GM18867 (cell line): ENCODE data around the gene PEMT.

Experiments
- ATAC-seq: cut with Tn5 transposase; IDR thresholded peaks from one replicate; pipeline ENCODE4 v1.9.1; 2021; ENCODE audit warnings: mild to moderate bottlenecking, moderate library complexity; ENCODE audit not compliant: unreplicated experiment

Gene PEMT

DNA sequence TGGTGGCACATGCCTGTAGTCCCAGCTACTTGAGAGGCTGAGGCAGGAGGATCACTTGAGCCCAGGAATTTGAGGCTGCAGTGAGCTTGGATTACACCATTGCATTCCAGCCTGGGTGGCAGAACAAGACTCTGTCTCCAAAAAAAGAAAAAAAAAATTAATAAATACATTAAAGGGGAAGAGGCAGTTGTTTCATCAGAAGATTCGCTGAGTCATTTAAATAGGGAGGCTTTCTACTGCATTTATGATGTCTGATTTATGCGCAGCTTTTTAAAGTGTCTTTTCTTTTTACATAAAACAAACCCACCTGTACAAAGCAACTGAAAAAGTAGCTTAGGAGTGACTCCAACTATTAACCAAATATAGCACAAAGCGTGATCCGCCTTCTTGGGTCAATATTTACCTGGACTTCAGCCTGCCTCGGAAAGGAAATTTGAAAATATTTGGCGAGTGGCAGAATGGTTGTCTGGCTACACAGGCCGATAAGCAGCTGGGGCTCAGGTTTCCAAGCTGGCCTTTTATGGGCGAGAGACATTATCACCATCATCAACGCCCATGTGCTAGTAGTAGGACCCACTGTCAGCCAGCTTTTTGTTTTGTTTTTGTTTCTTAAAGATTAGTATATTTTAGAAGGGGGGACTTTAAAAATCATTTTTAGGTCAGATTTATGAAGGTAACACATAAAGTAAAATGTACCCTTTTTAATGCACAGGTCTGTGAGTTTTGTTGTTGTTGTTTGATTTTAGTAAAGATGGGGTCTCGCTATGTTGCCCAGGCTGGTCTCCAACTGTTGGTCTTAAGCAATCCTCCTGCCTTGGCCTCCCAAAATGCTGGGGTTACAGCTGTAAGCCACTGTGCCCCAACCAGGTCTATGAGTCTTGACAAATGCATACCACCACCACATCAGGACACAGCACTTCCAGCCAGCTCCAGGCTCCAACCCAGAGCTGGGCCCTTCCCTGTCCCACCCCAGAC is 52.8 kb downstream of the PEMT start:
- no peak for ATAC-seq

DNA sequence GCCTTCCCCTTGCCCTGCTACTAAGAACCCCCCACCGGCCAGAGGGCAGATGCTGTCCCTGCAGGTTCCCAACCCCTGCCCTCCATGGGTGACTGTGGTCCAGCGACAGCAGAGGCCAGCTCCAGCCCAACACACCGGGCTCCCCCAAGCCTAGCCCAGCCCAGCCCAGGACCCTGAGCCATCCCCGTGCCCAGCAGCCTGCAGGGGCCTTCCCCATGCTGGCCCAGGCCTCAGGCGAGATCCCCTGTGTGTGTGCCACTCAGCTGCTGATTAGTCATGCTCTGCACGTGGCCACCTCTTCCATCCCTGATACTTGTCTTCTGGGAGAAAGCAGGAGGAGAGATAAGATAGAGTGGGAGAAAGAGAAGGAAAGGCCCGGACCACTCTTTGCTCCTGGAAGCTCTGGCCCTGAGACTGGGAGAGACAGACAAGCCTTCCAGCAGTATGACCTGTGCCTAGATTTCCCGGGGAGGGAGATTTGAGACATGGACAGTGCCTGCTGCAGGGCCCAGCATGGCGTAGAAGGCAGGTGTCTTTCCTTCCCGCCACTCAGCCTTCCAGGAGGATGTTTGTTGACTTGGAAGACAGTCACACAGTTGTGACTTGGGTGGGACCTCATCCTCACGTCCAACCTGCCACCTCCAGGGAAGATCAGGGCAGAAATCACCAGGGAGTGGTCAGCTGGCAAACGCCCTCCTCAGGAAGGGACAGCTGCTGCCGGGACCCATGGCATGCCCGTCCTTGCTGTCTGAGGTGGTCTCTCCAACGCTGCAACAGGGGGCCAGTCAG is 54.0 kb downstream of the PEMT start:
- no peak for ATAC-seq

DNA sequence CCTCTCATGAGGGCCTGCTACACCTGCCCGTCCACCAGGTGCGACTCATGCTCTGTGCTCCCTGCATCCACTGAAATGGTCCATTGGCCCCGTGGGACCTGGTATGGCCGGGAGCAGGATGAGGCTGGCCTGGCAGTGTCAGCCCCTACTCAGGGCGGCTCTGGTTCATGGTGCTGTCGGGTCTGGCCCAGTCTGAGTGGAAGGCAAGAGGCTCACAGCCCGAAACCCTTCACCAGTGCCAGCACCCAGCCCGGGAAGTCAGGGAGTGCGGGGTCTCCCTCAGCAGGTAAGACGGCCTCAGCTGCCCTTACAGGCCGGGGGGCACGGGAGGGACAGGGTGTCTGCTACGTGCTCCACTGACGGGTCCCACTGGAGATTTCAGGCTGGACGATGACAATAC is 54.8 kb downstream of the PEMT start:
- ATAC-seq: no peak

DNA sequence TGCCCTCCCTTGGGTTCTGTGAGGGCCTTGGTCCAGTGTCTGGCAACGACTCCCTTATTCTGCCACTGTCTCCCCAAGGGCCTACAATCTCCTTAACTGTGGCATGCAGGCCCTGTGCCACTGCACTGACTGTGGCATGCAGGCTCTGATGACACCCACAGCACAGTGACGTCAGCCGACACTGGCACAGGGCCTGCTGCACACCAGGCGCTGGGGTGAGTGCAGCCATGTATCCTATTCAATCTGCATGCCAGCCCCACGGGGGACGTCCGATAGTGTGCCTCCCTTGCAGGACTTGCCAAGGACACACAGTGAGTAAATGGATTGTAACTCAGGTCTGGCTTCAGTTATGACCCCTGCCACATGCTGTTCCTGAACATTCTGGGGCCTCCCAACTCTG is 55.6 kb downstream of the PEMT start:
- ATAC-seq: no peak

DNA sequence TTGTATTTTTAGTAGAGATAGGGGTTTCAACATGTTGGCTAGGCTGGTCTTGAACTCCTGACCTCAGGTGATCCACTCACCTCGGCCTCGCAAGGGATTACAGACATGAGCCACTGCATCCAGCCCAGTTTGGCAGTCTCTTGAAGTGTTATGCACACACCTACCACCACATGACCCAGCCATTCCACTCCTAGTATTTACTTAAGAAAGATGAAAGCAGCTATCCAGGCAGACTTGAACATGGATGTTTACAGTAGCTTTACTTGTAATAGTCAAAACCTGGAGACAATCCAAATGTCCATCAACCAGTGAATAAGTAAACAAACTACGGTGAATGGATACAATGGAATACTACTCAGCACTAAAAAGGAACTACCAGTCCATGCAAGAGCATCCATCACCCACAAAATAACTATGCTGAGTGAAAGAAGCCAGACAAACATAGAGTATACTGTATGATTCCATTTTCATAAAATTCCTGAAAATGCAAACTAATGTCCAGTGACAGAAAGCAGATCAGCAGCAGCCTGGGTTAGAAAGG is 57.5 kb downstream of the PEMT start:
- no peak for ATAC-seq

DNA sequence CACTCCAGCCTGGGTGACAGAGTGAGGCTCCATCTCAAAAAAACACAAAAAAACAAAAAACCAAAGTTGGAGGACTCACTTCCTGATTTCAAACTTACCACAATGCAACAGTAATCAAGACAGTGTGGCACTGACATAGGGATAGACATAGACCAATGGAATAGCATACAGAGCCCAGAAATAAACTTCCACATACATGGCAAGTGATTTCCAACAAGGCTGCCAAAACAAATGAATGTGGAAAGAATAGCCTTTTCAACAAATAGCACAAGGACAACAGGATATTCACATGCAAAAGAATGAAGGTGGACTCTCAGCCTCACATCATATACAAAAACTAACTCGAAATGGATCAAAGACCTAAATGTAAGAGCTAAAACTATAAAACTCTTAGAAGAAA is 58.5 kb downstream of the PEMT start:
- no peak for ATAC-seq

DNA sequence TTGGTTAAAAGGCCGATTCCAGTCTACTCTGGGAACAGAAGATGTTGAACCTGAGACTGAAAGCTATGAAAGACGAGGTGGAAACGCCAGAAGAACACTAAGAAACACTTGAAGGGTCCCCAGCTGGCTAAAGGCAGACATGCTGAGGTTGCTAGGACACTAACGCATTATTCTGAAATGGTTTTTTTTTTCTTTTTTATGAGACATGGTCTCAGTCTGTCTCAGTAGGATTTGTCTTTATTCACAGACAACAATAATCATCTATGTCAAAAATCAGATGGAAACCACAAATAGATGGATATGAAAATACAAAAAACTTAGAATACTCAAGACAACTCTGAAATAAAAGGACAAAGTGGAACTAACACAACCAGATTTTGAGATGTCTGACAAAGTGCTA is 60.4 kb downstream of the PEMT start:
- no peak for ATAC-seq

DNA sequence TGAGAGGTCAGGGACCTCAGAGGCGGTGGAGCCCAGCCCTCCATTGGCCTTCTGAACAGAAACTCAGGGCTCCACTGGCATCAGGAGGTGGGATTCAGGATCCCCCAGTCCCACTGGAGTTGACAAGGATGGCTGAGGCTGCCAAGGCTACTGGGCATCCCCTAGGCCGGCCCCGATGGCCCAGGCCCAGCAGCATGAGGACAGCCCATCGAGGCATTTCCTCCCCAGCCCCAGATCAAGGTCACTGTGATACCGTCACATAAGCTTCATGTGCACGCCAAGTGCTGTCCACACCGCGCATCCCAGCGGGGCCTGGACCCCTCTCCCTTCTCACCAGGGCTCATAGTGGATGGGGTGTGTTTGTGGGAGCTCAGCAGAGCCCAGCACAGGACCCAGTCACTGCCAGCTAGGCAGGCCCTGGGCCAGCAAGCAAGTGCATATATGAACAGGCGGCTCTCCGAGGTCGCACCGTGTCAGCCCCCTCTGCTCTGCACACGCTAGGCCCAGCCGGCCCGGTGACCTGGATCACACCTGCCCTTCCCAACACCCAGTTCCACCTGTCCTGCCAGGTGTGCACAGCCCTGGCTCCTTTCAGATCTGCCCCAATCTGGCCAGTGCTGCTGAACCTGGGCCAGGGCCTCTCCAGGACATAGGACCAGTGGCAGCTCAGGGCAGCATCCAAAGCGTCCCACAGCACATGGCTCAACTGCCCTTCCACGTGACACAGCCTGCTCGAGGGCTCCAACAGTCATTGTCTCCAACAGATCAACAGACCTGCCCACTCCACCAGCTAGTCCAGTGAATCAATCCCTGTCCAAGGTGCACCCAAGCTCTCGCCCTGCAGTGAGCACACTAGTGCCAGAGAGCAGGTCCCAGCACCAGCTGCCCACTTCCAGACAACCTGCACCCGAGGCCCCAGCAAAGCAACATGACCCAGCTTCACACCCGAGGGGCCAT is 62.5 kb downstream of the PEMT start:
- no peak for ATAC-seq

DNA sequence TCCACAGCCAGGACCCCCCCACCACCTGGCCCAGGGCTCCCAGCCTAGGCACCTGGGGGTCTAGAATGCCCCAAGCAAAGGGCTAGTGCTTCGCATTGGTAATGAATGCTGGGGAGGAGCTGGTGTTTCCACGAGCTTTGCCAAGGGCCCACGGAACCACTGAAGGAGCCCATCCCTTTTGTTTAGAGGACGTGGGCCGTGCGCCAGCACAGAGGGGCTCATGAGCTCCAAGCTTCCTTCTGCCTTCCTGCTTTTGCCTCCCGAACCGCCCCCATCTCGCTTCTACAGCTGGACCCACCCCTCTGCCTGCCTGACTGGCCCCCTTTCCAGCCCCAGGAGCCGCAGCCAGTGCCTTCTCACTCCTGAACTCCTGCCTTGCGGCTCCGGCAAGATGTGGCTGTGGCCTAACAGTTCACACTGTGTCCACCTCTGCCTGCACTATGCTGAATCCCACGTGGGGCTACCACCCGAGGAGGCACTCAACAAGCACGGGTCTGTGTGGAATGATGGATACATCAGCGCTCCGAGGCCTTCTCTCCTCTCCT is 63.5 kb downstream of the PEMT start:
- no peak for ATAC-seq

DNA sequence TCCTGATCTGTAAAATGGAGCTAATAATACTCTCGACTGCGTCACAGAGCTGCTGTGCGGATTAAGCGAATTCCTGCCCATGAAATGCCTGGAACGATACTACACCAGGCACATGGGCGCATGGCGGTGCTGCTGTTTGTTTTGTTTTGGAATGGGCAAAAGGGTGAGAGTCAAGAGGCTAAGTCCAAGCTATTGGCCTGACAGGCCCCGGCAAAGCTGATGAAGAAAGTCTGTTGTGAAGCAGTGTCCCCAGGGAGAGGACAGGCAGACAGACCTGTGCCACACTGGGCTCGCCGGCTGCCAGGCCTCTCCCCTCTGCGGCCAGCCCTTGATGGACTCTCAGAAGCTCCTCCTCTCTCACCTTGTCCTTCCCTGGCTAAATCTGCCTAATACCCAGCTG is 64.0 kb downstream of the PEMT start:
- ATAC-seq: no peak

DNA sequence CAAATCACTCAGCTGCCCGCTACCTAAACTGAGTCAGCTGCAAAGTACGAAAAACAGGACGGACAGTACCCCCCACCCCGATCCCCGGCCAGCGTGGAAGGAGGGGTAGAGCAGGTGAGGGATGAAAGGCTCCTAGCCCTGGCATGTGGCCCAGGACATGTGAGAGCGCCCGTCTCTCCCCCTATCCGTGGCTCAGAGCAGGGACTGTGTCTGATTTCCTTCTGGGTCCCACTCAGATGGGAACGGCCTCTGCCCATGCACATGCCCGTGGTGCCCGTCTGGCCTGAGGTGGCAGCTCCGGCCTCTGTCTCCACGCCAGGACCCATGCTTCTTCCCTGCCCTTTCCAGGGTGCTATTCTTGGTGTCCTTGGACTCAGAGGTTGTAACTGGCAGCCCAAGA is 65.1 kb downstream of the PEMT start:
- no peak for ATAC-seq

DNA sequence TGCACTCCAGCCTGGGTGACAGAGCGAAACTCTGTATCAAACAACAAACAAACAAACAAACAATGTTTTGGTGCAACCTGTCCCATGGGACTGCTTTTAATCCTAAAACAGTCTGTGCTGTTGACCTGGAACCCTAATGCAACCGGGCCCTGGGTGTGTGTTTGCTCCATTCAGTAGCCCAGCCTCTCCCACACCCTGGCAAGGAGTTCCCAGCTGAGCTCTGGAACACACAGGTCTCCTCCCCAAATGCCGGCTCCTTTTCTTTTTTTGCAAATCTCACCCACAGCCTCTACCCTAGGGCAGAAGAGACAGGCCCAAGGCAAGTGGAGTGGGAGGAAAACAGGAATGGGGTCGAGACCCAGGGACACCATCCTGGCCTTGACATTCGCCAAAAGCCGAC is 65.6 kb downstream of the PEMT start:
- ATAC-seq: no peak

DNA sequence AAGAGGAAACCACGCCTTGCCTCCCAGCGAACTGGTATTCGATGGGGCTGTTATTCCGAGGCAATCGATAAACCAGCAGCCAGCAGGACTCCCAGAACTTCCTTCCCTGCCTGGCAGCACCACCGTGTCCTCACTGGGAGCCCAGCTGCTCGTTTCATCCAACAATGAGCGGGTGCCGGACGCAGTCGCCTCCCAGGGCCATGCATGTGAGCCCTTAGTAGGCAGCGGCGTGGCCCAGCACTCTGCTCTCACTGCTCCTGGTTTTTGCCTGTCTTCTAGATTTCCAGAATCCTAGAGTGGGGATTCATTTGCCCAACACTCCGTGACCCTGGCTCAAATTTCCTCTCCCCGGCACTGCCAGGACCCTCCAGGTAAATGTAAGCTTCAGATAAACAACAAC is 66.2 kb downstream of the PEMT start:
- no peak for ATAC-seq

DNA sequence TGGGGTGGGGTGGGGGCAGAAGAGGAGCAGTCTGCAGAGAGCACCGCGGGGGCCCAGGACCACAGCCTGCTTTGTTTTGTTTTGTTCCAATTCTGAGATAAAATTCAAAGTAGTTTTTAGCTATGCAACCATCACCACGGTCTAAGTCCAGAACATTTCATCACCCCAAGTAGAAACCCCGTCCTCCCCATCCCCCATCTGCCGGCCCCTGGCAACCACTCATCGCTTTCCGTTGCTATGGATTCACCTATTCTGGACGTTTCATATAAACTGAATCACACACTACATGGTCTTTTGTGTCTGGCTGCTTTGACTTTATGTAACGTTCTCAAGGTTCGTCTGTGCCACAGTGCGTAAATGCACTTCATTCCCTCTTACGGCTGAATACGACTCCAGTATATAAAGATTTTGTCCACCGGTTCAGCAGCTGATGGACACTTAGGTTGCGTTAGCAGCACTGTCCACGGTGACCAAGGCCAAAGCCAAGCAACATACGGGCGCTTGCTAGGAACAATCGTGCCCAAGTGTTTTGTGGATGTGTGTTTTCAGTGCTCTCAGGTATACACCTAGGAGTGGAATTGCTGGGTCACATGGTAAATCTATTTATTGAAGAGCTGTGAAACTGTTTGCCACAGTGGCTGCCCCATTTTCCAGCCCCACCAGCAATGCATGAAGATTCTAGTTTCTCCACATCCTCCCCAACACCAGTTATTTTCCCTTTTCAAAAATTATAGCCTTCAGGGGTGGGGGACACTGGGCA is 67.6 kb downstream of the PEMT start:
- no peak for ATAC-seq

DNA sequence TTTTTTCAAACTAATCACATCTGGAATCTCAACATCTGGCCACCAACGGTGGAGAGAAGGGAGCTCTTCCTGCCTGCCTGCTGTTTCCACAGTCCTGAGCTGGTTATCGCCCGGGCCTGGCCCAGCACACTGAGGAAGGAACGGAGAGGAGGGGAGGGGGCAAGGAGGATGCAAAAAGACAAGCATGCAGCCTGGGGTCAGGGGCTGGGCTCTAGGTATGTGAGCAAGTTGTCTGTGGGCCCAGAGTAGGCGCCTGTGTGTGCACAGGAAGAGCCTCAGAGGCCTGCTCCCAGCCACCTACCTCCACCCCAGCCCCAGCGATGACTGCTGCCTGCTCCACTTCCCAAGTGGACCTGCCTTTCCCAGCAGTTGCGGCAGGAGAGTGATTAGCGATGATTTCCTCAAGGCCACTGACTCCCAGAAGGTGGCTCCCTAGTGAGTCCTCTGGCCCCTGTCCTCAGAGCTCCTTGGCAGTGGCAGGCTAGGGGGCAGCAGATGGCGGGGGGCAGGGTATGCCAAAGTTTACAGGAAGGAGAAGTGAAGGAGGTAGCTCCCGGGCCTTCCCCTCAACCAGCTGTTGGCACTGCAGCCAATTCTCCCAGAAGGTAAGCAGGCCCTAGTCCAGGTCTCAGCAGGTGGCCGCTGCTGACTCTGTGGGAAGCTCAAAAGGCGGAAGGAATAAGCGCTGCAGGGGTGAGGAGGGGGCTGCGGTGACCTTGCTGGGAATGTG is 68.3 kb downstream of the PEMT start:
- ATAC-seq: no peak

DNA sequence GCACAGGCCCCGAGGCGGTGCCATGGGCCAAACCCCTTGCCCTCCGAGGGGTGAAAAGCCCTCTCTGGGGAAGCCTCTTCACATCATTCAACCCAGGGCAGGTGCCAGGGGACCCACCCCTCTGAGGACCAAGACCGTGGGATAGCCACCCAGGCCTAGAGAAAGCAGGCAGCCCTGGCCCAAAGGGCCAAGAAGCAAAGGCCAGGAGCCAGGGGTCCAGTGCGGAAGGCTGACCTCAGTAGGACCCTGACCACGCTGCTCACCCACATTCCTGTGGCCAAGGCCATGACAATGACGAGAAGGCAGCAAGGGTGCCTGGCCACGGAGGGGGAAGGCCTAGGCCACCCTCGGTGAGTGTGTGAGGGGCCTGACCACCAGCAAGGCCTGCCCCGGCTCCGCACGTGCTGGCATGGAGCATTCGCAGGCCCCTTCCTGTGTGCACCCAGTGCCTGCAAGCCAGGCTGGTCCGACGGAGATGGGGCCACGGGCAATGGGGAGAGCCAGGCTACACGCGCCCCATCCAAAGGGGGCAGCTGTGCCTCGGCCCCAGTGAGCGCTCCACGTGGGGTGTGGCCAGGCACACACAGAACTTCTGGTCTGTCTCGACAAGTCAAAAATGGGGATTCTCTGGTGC is 70.8 kb downstream of the PEMT start:
- ATAC-seq: no peak

DNA sequence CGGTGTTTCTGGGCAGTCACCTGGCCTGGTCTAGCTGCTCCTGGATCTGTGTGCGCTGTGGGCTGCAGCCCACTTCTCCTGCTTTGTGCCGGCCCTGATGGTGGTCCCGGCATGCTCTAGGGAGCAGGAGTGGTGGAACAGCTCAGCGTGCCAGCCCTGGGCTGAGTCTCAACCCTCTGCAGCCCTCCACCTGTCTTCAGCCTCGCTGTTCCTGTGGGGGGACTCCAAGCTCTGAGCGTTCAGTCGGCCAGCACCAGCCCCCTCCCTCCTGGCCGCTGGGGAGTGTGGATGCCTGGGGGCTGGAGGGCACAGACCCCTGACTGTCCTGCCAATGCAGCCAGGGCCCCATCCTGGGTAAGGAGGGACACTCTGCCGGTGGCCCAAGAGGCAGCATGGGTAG is 71.6 kb downstream of the PEMT start:
- ATAC-seq: no peak

DNA sequence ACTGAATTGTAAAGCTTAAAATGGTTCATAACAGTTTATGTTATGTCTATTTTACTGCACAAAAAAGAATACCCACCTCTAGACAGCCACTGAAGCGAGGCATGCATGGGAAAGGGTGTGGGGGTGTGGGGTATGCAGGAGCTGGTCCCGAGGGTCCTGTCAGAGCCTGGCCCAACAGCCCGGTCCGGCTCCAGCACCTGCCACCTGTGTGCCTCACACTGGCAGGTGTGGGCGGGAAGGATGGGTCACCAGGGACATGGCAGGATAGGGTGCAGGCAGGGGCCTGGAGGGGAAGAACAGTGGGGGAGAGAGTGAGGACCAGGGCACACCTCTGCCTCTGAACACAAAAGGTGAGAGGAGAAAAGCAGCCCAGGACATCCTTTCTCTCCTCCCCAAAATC is 72.6 kb downstream of the PEMT start:
- ATAC-seq: no peak

DNA sequence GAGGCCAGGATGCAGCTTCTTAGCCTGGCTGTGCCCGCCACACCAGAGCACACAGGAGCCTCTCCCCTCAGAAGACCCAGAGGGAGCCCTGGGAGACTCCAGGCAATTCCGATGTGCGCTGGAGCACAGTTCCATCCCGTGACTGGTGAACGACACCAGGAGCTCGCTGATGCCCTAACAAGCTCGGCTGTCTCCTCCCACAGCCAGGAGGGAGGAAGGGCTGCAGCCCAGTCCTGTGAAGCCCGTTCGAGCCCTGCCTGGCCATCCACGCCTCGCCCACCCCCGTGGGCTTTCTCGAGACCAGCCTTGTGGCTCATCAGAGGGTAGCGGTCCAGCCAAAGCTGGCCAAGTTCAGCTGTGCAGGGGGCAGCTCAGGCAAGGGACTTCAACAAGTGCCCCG is 73.5 kb downstream of the PEMT start:
- no peak for ATAC-seq
